Measurements from ENCODE around the gene RUNX1. TPM values are rescaled to one million over a fixed set of nuclear protein-coding genes. Genes with fewer than 3 reads are reported as not detected.

Gene RUNX1
- total and polyA plus RNA-seq, 10 of the 15 experiments (the other 5 are each of a cell fraction or from before 2014, with no cell fraction given) = 0.90 to 15.2 (median 4.1) TPM

DNA sequence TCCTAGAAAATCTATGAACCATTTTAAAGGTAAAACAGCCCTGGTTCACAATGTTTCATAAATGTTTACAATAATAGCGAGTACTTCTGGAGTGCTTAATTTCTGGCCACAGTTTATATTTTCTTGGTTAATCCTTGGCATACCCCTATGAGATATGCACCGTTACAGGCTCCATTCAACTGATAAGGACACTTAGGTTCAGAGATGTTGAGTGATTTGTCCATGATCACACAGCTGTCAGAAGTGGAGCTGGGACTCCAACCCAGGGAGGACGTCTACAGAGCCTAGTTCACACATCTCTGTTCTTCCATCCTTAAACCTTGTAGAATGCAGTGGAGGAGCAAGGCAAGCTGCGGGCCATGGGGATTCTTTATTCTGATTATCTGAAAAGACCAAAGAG lies 48.4 kb upstream of the RUNX1 start (continued):
- no peak for TF ChIP-seq RFX5 (IDR thresholded peaks at IDR 0.05; ENCODE audit: low read depth, low read length)

- no TSS peak for BruUV-seq (replicated peaks)
- Histone ChIP-seq H3K27ac (ENCODE audit: control insufficient read depth, insufficient read depth) (no peak overlapping the region), H3K36me3 (ENCODE audit: control insufficient read depth in 2 of 2, insufficient read depth in 2 of 2, low read length in 1 of 2) (no peaks in the 10 kb centered on the region), H3K9me3 (replicated peaks; ENCODE audit: control insufficient read depth, insufficient read depth, low read length) (no peaks in the 10 kb centered on the region), H3K27me3 (replicated peaks in 1 of 2; ENCODE audit: control insufficient read depth in 2 of 2, insufficient read depth in 2 of 2, low read length in 1 of 2) (no peaks in the 10 kb centered on the region), H3K4me3 (no peak overlapping the region), H2AFZ (ENCODE audit: control insufficient read depth, low read depth, low read length) (no peak overlapping the region), H4K20me1 (ENCODE audit: control insufficient read depth, insufficient read depth) (no peaks in the 10 kb centered on the region), H3K9ac (ENCODE audit: control insufficient read depth, insufficient read depth, low read length) (no peak overlapping the region), H3K79me2 (ENCODE audit: control insufficient read depth, insufficient read depth, low read length) (no peaks in the 10 kb centered on the region), H3K4me2 (ENCODE audit: control insufficient read depth, insufficient read depth) (no peak overlapping the region), H3K4me1 (ENCODE audit: control insufficient read depth, insufficient read depth, low read length) (no peaks in the 10 kb centered on the region)
- in situ Hi-C loops (cut with MboI) = no loop called here
- intact Hi-C loops (cut with micrococcal nuclease; ENCODE audit: unreplicated experiment) = no loop called here
- CTCF ChIA-PET = no interaction called here
- no peak for FAIRE-seq
- POLR2A ChIA-PET = interaction anchor here (0.6 kb wide), 1 partner anchor 202 kb away, joined by 3 read pairs; no protein-coding TSS in a partner anchor
- ATAC-seq = no peak
- RAD21 ChIA-PET (ENCODE audit: unreplicated experiment) = no interaction called here
- DNase-seq (ENCODE audit: low read depth, low spot score) = no peak
- SMC1A ChIA-PET (ENCODE audit: uncharacterized antibody, unreplicated experiment) = interaction anchor here (0.8 kb wide), 1 partner anchor 430 kb away, joined by 3 read pairs; no protein-coding TSS in a partner anchor
- TF ChIP-seq ZNF207 (IDR thresholded peaks at IDR 0.05; ENCODE audit: borderline replicate concordance) (no peak), ZBED1 (IDR thresholded peaks at IDR 0.05; ENCODE audit: borderline replicate concordance) (no peak), BCL11A (IDR thresholded peaks at IDR 0.05; ENCODE audit: low read depth, low read length) (no peak), ZNF24 (IDR thresholded peaks at IDR 0.05) (no peak), CHD4 (IDR thresholded peaks at IDR 0.05) (no peak), SRF (IDR thresholded peaks at IDR 0.05; ENCODE audit: low read depth in 2 of 2, low read length in 2 of 2) (no peak), NBN (IDR thresholded peaks at IDR 0.05) (no peak), RB1 (IDR thresholded peaks at IDR 0.05; ENCODE audit: borderline replicate concordance) (no peak), SMAD1 (IDR thresholded peaks at IDR 0.05; ENCODE audit: low read depth, partially characterized antibody) (no peak), STAT1 (conservative IDR thresholded peaks at IDR 0.05) (no peak), SREBF1 (IDR thresholded peaks at IDR 0.05; ENCODE audit: low read length) (no peak), CREM (IDR thresholded peaks at IDR 0.05; ENCODE audit: low read depth) (no peak), SIN3A (IDR thresholded peaks at IDR 0.05; ENCODE audit: low read depth, low read length) (no peak), LARP7 (IDR thresholded peaks at IDR 0.05) (no peak), FOS (IDR thresholded peaks at IDR 0.05; ENCODE audit: borderline replicate concordance, extremely low read depth, insufficient read length) (no peak), NR2C2 (IDR thresholded peaks at IDR 0.05; ENCODE audit: borderline replicate concordance, control insufficient read depth, insufficient read length, low read depth) (no peak), PBX3 (IDR thresholded peaks at IDR 0.05; ENCODE audit: insufficient replicate concordance, low read depth, low read length) (no peak)
- TF ChIP-seq, protein P1, sequence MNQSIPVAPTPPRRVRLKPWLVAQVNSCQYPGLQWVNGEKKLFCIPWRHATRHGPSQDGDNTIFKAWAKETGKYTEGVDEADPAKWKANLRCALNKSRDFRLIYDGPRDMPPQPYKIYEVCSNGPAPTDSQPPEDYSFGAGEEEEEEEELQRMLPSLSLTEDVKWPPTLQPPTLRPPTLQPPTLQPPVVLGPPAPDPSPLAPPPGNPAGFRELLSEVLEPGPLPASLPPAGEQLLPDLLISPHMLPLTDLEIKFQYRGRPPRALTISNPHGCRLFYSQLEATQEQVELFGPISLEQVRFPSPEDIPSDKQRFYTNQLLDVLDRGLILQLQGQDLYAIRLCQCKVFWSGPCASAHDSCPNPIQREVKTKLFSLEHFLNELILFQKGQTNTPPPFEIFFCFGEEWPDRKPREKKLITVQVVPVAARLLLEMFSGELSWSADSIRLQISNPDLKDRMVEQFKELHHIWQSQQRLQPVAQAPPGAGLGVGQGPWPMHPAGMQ (IDR thresholded peaks at IDR 0.05; ENCODE audit: borderline replicate concordance) = no peak
- TF ChIP-seq, protein P2, sequence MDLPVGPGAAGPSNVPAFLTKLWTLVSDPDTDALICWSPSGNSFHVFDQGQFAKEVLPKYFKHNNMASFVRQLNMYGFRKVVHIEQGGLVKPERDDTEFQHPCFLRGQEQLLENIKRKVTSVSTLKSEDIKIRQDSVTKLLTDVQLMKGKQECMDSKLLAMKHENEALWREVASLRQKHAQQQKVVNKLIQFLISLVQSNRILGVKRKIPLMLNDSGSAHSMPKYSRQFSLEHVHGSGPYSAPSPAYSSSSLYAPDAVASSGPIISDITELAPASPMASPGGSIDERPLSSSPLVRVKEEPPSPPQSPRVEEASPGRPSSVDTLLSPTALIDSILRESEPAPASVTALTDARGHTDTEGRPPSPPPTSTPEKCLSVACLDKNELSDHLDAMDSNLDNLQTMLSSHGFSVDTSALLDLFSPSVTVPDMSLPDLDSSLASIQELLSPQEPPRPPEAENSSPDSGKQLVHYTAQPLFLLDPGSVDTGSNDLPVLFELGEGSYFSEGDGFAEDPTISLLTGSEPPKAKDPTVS (IDR thresholded peaks at IDR 0.05; ENCODE audit: low read depth, low read length) = no peak
Observed at GRCh38 chr21:35096959-35097358, 47.9 kb upstream of the RUNX1 start.

Measured in GM12878 (cell line).